Ecto neural progenitor cell (in vitro differentiated cells): Measurements from ENCODE around the gene KRT79.
"Not testable (repeated sequence)": the region's sequence is repeated elsewhere in the genome, so short reads cannot be mapped to it uniquely, and the experiment has no call there.

Experiments
- DNase-seq: peaks from one replicate; pipeline ENCODE4 v3.0.0-alpha.2; 2018; ENCODE audit warnings: low spot score

Gene KRT79

DNA sequence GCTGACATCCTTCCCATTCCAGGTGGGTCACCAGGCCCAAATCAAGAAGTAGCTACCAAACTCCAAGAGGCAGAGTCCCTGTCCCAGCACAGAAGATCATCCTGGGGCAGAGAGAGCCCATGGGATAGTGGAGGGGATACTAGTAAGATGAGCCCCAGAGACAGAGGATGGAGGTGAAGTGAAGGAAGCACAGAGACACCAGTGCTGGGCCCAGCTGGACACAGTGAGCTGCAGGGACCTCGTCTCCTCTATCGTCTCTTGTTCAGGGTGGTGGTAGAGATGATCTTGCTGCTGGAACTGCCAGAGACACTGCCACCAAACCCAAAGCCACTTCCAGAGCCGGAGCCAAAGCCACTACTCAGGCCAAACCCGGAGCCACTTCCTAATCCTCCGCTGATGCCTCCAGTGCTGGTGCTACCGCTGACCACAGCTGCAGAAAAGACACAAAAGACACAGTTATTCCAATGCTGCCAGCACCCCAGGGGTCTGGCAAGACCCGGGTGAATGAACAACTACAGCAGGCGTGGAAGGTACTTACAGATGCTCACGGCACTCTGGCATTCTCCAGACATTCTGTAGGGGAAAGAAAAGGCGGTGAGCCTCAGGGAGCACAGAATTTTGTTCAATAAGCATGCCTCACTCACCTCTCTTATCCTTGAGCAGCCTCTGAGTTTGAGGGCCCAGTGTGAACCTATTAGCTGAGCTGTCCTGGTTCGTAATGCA lies 27.1 kb downstream of the KRT79 start:
- no peak for DNase-seq

DNA sequence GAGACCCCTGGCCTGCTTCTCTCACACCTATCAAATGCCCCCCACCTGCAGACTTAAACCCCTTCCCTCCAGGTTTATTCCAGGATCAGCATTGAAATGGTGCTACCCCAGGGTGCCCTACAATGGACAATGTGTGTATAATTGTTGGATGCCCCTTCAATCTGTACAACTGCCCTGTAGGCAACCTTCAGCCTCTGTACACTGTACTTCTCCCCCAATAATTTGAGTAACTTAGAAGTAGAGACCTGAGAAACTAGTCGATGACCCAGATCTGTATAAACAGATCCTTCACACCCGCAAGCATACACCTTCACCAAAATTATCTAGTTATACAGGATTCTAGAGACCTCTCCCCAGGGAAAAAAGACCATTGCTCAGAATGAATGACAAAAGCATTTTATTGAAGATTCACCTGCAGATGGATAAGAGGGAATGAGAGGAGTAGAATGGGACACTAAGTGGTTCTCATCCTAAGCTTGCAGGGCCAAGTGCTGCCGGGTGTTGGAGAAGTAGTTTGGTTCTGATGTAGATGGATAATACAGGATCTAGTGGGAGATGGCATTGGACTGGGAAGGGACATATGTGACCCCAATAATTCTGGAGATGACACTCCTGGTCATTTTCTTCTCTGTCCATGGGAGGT lies 27.8 kb downstream of the KRT79 start:
- no peak for DNase-seq

- no peak for DNase-seq
These were observed 28.4 kb downstream of the KRT79 start for GRCh38 chr12:52805739-52806138.

DNA sequence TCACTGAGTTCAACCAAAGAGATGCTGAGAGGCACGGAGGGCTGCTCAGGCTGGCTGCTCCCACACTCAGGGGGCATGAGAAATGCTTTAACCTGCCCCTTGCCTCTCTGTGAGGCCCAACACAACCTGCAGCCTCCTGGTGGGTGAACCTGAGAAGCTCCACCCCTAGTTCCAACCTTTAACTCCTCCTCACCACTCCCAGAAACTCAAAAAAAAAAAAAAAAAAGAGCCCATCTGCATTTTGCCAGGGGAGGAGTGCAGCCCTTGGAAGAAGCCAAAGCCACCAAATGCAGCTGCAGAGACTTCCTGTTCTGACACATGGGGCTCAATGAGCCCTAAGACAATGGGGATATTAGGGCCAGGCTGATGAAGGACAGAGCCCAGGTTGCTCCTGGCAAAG lies 29.1 kb downstream of the KRT79 start:
- DNase-seq: no peak

- no peak for DNase-seq
These were observed 31.7 kb downstream of the KRT79 start for GRCh38 chr12:52802442-52802841.

DNA sequence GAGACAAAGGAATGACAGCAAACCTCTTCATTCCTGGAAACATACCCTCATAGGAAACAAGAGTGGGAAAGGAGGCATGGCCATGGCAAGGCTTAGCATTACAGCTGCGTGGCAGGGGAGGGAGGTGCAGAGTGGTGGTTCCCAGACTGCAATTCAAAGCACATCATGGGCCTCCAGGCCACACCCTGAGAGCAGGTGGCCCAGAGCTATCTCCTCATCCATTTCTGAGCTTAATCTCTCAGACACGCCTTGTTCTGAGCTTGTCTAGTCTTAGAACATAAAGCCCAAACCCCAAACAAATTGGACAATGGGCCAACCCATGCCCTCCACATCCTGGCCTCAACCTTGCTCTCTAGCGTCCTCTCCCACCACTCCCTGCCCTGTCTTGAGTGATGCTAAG lies 32.3 kb downstream of the KRT79 start:
- no peak for DNase-seq

- DNase-seq: no peak
These were observed 33.7 kb downstream of the KRT79 start for GRCh38 chr12:52800259-52800917.

DNA sequence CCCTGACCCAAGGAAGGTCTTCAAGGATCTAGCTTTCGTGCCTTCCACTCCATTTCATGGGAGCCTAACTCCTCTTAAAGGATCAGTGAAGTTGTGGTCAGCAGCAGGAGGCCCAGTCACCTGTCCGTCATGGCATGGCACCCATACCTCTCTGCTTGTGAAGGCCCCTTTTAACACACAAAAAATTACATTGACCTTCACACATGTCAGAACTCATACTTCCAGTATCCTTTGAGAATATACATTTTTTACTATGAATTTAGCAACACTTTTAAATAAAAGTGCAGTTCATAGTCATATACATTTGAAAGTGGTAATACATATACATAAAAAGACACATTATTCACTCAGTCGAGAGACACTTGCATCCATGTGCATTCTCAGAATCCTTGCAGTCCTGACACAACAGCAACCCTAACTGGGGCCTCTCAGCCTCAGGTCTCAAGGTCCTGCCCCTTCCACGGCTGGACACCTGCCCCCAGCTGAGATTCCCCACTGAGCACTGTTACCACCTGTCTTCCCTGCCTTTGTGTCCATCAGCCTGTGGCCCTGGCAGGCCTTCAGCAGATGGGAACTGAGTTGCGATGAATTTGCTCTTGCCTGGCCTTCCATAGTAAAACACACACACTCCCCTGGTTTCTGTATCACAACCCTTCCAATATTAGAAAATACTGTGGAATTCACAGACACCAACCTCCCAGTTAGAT lies 34.5 kb downstream of the KRT79 start:
- DNase-seq: no peak

- no peak for DNase-seq
These were observed 35.2 kb downstream of the KRT79 start for GRCh38 chr12:52798671-52799504.

- no peak for DNase-seq
These were observed 36.0 kb downstream of the KRT79 start for GRCh38 chr12:52798003-52798670.

GRCh38 chr12:52797529-52797894 lies 36.6 kb downstream of the KRT79 start:
- DNase-seq: no peak

GRCh38 chr12:52796839-52797528 lies 37.1 kb downstream of the KRT79 start:
- DNase-seq: no peak

- no peak for DNase-seq
These were observed 37.7 kb downstream of the KRT79 start for GRCh38 chr12:52796429-52796794.

- DNase-seq: no peak
These were observed 38.2 kb downstream of the KRT79 start, which contains the start of gene KRT3 for GRCh38 chr12:52795694-52796428. TSS of gene KRT3 (minus strand) at chr12:52796117. CDS start at chr12:52796042, 75 bp downstream.

GRCh38 chr12:52795332-52795674 lies 38.8 kb downstream of the KRT79 start:
- DNase-seq: not testable (repeated sequence)

DNA sequence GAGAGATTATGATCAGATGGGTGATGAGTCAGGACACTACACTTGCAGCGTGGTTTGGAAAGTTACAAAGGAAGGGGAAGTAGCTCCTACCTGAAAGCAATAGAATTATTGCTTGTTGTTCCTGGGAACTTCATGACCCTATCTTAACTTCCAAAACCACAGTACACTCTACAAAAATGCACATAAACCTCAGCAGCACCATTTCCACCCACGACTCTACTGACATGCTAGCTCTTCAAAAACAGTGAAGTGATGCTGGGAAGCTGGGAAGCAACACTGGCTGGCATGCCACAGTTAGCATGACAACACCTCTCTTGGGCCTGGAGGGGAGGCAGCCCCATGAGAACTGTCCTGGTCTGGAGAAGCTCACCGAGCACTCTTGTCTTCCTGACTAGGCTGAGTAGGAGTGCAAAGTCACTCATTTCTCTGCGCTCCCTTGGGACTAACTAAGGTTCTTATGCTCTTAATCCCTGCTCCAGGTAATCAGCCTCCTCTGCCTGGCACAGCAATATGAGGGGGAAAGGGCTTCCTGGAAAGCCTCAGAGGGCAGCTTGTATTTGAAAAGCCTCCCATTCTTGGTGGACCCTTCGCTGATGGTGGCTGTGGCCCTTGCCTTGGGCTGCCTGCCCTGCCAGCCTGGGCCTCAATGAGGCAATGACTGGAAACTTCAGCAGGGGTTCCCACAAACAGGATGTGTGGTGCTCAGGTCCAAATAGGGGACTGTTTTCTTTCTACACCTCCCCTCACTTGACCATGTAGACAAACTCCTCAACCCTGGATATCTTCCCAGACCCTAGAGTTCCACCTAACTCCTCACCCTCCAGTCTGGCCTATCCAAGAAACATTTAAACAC lies 39.4 kb downstream of the KRT79 start:
- no peak for DNase-seq

GRCh38 chr12:52792185-52793029 lies 41.7 kb downstream of the KRT79 start:
- no peak for DNase-seq
